Mesendoderm (in vitro differentiated cells): ENCODE data around the gene PIPOX.
A peak's percentile ranks its signal among the peaks of the same experiment; 100 is the strongest.

Experiments used
- DNase-seq: peaks from one replicate; pipeline ENCODE4 v3.0.0; 2013
- H2AK5ac ChIP-seq: 2 replicates; pipeline ENCODE4 v1.6.1; 2013; ENCODE audit warnings: low read length, inconsistent platforms
- H2BK120ac ChIP-seq: 2 replicates; pipeline ENCODE4 v1.6.1; 2013; ENCODE audit warnings: low read depth, mild to moderate bottlenecking, low read length, moderate library complexity, mixed read lengths
- H2BK15ac ChIP-seq: replicated peaks from 2 replicates; pipeline ENCODE4 v1.6.1; 2013; ENCODE audit warnings: low read depth, mild to moderate bottlenecking, moderate library complexity
- H2BK5ac ChIP-seq: 2 replicates; pipeline ENCODE4 v1.6.1; 2013; ENCODE audit warnings: low read length, inconsistent platforms
- H3K18ac ChIP-seq: 2 replicates; pipeline ENCODE4 v1.6.1; 2013; ENCODE audit warnings: mild to moderate bottlenecking, low read length, mixed read lengths
- H3K23ac ChIP-seq: one replicate; pipeline ENCODE4 v1.6.1; 2013; ENCODE audit warnings: low read length
- H3K27ac ChIP-seq: 2 replicates; pipeline ENCODE4 v1.5.1; 2013; ENCODE audit warnings: low read depth, mild to moderate bottlenecking, inconsistent platforms, low read length, moderate library complexity
- H3K27me3 ChIP-seq: 2 replicates; pipeline ENCODE4 v1.6.1; 2013; ENCODE audit warnings: low read length, control low read depth, mild to moderate bottlenecking, inconsistent platforms; ENCODE audit not compliant: insufficient read depth, poor library complexity
- H3K36me3 ChIP-seq: 2 replicates; pipeline ENCODE4 v1.6.1; 2013; ENCODE audit warnings: low read length, inconsistent platforms; ENCODE audit not compliant: control insufficient read depth, insufficient read depth
- H3K4ac ChIP-seq: one replicate; pipeline ENCODE4 v1.6.1; 2013; ENCODE audit warnings: low read depth, mild to moderate bottlenecking, low read length, moderate library complexity
- H3K4me1 ChIP-seq: 2 replicates; pipeline ENCODE4 v1.6.1; 2013; ENCODE audit warnings: low read depth, low read length, inconsistent platforms; ENCODE audit not compliant: control insufficient read depth
- H3K4me2 ChIP-seq: 2 replicates; pipeline ENCODE4 v1.6.1; 2013; ENCODE audit warnings: low read length
- H3K4me3 ChIP-seq: 2 replicates; pipeline ENCODE4 v1.5.1; 2013; ENCODE audit warnings: mild to moderate bottlenecking, low read length
- H3K56ac ChIP-seq: one replicate; pipeline ENCODE4 v1.6.1; 2013; ENCODE audit warnings: low read length
- H3K79me1 ChIP-seq: 2 replicates; pipeline ENCODE4 v1.6.1; 2013; ENCODE audit warnings: low read length, inconsistent platforms
- H3K79me2 ChIP-seq: 2 replicates; pipeline ENCODE4 v1.6.1; 2013; ENCODE audit warnings: mild to moderate bottlenecking, low read length; ENCODE audit not compliant: control insufficient read depth, insufficient read depth
- H3K9ac ChIP-seq: 2 replicates; pipeline ENCODE4 v1.6.1; 2013; ENCODE audit warnings: low read length, inconsistent platforms
- H4K5ac ChIP-seq: one replicate; pipeline ENCODE4 v1.6.1; 2013; ENCODE audit warnings: low read length
- H4K8ac ChIP-seq: one replicate; pipeline ENCODE4 v1.6.1; 2013; ENCODE audit warnings: low read depth, mild to moderate bottlenecking, control low read depth, low read length, moderate library complexity
- WGBS: extraction: QIAGEN DNeasy Blood & Tissue Kit; methylation state at CpG from one replicate; pipeline ENCODE4 v1.1.7; 2013; ENCODE audit warnings: low lambda C conversion rate, missing lambda C conversion rate; ENCODE audit not compliant: insufficient coverage; ENCODE audit errors: extremely low coverage; 5-methylcytosine and 5-hydroxymethylcytosine counted together

Gene PIPOX

GRCh38 chr17:29034510-29034909 is 8.4 kb upstream of the PIPOX start:
- H3K36me3 ChIP-seq: no peaks in the 10 kb centered on the region
- H3K79me2 ChIP-seq: no peaks in the 10 kb centered on the region
- WGBS: no CpG with 5 or more reads among the region's 1 CpG
- H2BK5ac ChIP-seq: no peak overlapping the region
- H3K56ac ChIP-seq: no peak overlapping the region
- H4K8ac ChIP-seq: no peak overlapping the region
- H3K18ac ChIP-seq: no peak overlapping the region
- DNase-seq: peak; percentile 86
- H3K9ac ChIP-seq: no peak overlapping the region
- H3K4ac ChIP-seq: no peak overlapping the region
- H3K4me2 ChIP-seq: no peak overlapping the region
- no peaks in the 10 kb centered on the region for H3K27me3 ChIP-seq
- no peak overlapping the region for H4K5ac ChIP-seq
- no peak overlapping the region for H2AK5ac ChIP-seq
- no peak overlapping the region for H3K27ac ChIP-seq
- no peak overlapping the region for H3K23ac ChIP-seq
- no peaks in the 10 kb centered on the region for H3K79me1 ChIP-seq
- no peak overlapping the region for H2BK120ac ChIP-seq
- peaks cover 27% of the 10 kb centered on the region for H3K4me1 ChIP-seq
- H3K4me3 ChIP-seq: no peak overlapping the region
- no peak overlapping the region for H2BK15ac ChIP-seq

DNA sequence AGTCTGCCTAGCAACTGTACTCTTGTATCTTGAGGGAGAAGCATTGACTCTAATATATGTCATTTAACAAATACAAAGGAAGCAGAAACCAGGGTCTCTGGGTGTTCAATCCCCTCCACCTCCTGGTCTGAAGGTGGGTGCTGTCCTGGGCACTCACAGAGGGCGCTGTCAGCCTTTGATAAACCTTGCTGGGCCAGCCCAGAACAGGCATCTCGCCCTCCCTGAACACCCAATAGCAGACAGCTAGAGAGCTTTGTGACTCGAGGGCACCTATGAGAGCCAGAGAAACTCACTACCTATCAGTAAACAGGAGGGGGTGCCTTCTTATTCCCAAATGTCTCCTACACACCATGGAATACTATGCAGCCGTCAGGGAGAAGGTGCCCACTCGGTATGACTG is 6.4 kb upstream of the PIPOX start:
- DNase-seq: no peak
- Histone ChIP-seq H2AK5ac (peak overlapping the region; percentile 40), H2BK15ac (no peak overlapping the region), H4K5ac (no peak overlapping the region), H3K18ac (peak overlapping the region; percentile 33), H3K36me3 (no peaks in the 10 kb centered on the region), H3K27me3 (no peaks in the 10 kb centered on the region), H3K79me1 (no peaks in the 10 kb centered on the region), H3K27ac (no peak overlapping the region), H3K4me2 (no peak overlapping the region), H3K4me1 (peaks cover 27% of the 10 kb centered on the region), H2BK5ac (no peak overlapping the region), H3K4ac (peak overlapping the region; percentile 75), H3K79me2 (no peaks in the 10 kb centered on the region), H3K9ac (no peak overlapping the region), H3K56ac (peak overlapping the region; percentile 22), H4K8ac (no peak overlapping the region), H3K23ac (no peak overlapping the region), H2BK120ac (no peak overlapping the region), H3K4me3 (no peak overlapping the region)
- no CpG with 5 or more reads among the region's 5 CpGs for WGBS

- Histone ChIP-seq H3K79me1 (no peaks in the 10 kb centered on the region), H3K4me2 (no peak overlapping the region), H3K4me3 (no peak overlapping the region), H3K27me3 (no peaks in the 10 kb centered on the region), H2BK120ac (peak overlapping the region; percentile 32), H4K8ac (no peak overlapping the region), H3K79me2 (no peaks in the 10 kb centered on the region), H3K4me1 (peaks cover 22% of the 10 kb centered on the region), H3K9ac (peak overlapping the region; percentile 60), H3K18ac (peak overlapping the region; percentile 35), H4K5ac (no peak overlapping the region), H3K27ac (peak overlapping the region; percentile 87), H2BK15ac (no peak overlapping the region), H2AK5ac (peak overlapping the region; percentile 92), H3K4ac (peak overlapping the region; percentile 93), H2BK5ac (peak overlapping the region; percentile 99), H3K56ac (peak overlapping the region; percentile 94), H3K36me3 (no peaks in the 10 kb centered on the region), H3K23ac (peak overlapping the region; percentile 20)
- no peak for DNase-seq
- no CpG with 5 or more reads among the region's 10 CpGs for WGBS
These were observed 5.2 kb upstream of the PIPOX start for GRCh38 chr17:29037739-29038084.

DNA sequence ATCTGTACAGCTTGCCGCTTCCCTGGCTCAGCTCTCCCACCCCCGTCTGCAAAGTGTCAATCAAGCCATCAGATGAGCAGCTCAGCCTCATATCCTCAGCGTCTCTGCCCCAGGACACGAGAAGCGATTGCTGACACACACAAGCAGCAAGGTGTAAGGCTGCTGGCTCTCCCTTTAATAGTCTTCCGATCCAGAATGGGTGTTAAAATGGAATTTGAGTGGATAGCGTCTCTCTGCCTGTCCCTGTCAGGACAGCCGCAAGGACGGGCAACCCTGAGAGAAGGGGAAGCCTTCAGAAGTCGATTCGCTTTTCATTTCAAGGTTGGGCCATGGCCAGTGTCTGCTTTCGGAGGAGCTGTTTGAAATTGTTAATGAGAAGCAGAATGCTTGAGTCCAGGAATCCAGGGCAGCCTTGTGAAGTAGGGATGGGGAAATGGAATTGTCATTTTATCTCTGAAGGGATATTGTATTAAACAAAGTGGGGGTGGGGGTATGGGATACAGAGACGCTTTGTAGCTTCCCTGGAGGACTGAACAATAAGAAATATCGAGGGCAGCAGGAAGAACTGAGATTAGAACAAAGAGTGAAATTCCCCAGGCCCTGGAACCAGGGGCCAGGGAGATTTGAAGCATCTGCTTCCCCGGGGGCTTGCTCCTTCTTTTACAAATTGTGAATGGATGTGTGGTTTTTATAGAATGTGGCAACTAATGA is 4.7 kb upstream of the PIPOX start:
- no peak overlapping the region for H3K4me3 ChIP-seq
- no CpG with 5 or more reads among the region's 15 CpGs for WGBS

GRCh38 chr17:29039764-29040598 is 3.0 kb upstream of the PIPOX start:
- Histone ChIP-seq H3K79me1 (no peaks in the 10 kb centered on the region), H2BK5ac (peak overlapping the region; percentile 89), H3K36me3 (no peaks in the 10 kb centered on the region), H3K18ac (peak overlapping the region; percentile 64), H3K4me2 (no peak overlapping the region), H4K5ac (no peak overlapping the region), H3K9ac (peak overlapping the region; percentile 39), H2BK15ac (no peak overlapping the region), H3K56ac (peak overlapping the region; percentile 81), H2BK120ac (no peak overlapping the region), H3K79me2 (no peaks in the 10 kb centered on the region), H3K27ac (peak overlapping the region; percentile 75), H4K8ac (no peak overlapping the region), H2AK5ac (no peak overlapping the region), H3K4me1 (peaks cover 30% of the 10 kb centered on the region), H3K4ac (peak overlapping the region; percentile 85), H3K4me3 (no peak overlapping the region), H3K23ac (no peak overlapping the region), H3K27me3 (no peaks in the 10 kb centered on the region)
- no CpG with 5 or more reads among the region's 13 CpGs for WGBS
- DNase-seq: peak; percentile 96

More for the DNA sequence above, 4.7 kb upstream of the PIPOX start:
- Histone ChIP-seq H3K56ac (peak overlapping the region; percentile 94), H2BK15ac (no peak overlapping the region), H3K27me3 (no peaks in the 10 kb centered on the region), H2BK120ac (peak overlapping the region; percentile 46), H3K9ac (peak overlapping the region; percentile 60), H3K36me3 (no peaks in the 10 kb centered on the region), H3K79me1 (no peaks in the 10 kb centered on the region), H3K4me2 (no peak overlapping the region), H3K4me1 (peaks cover 25% of the 10 kb centered on the region), H3K23ac (peak overlapping the region; percentile 54), H3K4ac (peak overlapping the region; percentile 93), H2BK5ac (peak overlapping the region; percentile 99), H3K27ac (peak overlapping the region; percentile 87), H4K8ac (no peak overlapping the region), H4K5ac (no peak overlapping the region), H3K18ac (peak overlapping the region; percentile 69), H3K79me2 (no peaks in the 10 kb centered on the region), H2AK5ac (peak overlapping the region; percentile 98)
- peak; percentile 66 for DNase-seq
